ENCODE data around the gene CCDC187.
A peak's percentile ranks its signal among the peaks of the same experiment; 100 is the strongest.

DNA sequence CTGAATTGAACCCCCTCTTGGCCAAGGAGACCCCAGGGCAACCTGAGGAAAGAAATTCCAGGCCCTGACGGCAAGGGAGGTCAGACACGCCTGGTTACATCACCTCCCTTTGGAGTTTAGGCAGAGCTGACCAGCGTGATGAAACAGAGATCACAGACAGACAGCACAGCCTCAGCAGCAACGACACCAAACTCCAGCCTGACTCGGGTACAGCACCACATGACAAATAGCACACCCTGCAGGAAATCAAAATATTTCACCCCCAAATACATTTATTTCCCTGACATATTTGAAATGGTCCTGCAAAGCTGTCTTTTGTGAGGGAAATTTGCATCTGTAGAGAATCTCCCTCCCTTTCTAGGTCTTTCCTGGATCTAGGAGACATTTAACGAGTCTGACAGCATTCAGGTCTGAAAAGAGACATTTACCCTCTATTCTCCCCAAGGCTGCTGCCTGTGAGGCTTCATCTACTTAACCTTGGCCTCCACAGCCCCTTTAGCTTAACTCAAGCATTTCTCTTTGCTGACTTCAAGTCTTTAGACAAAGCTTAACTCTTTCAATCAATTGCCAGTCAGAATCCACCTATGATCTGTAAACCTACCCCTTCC, 60.9 kb downstream of the CCDC187 start:
- no peak for TF ChIP-seq EZH2 (IDR thresholded peaks at IDR 0.05; ENCODE audit: low read length)
- TF ChIP-seq, protein P1, sequence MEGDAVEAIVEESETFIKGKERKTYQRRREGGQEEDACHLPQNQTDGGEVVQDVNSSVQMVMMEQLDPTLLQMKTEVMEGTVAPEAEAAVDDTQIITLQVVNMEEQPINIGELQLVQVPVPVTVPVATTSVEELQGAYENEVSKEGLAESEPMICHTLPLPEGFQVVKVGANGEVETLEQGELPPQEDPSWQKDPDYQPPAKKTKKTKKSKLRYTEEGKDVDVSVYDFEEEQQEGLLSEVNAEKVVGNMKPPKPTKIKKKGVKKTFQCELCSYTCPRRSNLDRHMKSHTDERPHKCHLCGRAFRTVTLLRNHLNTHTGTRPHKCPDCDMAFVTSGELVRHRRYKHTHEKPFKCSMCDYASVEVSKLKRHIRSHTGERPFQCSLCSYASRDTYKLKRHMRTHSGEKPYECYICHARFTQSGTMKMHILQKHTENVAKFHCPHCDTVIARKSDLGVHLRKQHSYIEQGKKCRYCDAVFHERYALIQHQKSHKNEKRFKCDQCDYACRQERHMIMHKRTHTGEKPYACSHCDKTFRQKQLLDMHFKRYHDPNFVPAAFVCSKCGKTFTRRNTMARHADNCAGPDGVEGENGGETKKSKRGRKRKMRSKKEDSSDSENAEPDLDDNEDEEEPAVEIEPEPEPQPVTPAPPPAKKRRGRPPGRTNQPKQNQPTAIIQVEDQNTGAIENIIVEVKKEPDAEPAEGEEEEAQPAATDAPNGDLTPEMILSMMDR (optimal IDR thresholded peaks at IDR 0.05 in 1 of 3, IDR thresholded peaks at IDR 0.05 in 1 of 3, conservative IDR thresholded peaks at IDR 0.05 in 1 of 3; ENCODE audit: extremely low read depth in 1 of 3, insufficient read depth in 2 of 3, low read length in 3 of 3): peak in 2 of 3 experiments; percentile 20 to 54
